Stimulated activated CD4-positive, alpha-beta T cell treated with anti-CD3 and anti-CD28 coated beads, Interleukin-4, amount 100 ng/mL, for 48 hours (primary cell): ENCODE measurements around the gene GPC1.
"Not testable (repeated sequence)": the region's sequence is repeated elsewhere in the genome, so short reads cannot be mapped to it uniquely, and the experiment has no call there.

Experiments used
- DNase-seq, 2 donors: peaks; one replicate each; pipeline ENCODE4 v3.0.0-alpha.2; 2020; ENCODE audit warnings: low read depth in 2 of 2

GPC1 gene

GRCh38 chr2:240467149-240467642 lies 31.7 kb downstream of the GPC1 start:
- no peak for DNase-seq

- no peak for DNase-seq
Observed at GRCh38 chr2:240467659-240468302, 32.3 kb downstream of the GPC1 start.

- no peak for DNase-seq
Observed at GRCh38 chr2:240468303-240469238, 33.1 kb downstream of the GPC1 start.

DNA sequence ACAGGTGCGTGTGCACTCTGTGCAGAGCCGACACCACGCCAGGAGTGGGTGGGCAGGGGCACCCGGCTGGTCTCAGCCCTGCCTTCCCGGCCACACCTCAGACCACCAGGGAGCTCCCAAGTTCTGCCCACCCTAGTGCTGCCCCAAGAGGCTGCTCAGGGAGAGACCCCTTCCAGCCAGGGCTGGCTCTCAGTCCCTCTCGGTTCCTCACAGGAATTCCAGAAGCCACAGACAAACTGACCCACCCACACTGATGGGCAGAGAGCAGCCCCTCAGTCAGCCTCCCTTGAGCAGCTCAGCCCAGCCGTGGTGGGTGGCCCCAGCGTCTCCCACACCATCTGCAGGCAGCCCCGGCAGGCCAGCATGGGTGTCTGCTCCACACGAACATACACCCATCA lies 33.8 kb downstream of the GPC1 start:
- DNase-seq: no peak

- DNase-seq: no peak
Observed at GRCh38 chr2:240469740-240470139, 34.3 kb downstream of the GPC1 start.

DNA sequence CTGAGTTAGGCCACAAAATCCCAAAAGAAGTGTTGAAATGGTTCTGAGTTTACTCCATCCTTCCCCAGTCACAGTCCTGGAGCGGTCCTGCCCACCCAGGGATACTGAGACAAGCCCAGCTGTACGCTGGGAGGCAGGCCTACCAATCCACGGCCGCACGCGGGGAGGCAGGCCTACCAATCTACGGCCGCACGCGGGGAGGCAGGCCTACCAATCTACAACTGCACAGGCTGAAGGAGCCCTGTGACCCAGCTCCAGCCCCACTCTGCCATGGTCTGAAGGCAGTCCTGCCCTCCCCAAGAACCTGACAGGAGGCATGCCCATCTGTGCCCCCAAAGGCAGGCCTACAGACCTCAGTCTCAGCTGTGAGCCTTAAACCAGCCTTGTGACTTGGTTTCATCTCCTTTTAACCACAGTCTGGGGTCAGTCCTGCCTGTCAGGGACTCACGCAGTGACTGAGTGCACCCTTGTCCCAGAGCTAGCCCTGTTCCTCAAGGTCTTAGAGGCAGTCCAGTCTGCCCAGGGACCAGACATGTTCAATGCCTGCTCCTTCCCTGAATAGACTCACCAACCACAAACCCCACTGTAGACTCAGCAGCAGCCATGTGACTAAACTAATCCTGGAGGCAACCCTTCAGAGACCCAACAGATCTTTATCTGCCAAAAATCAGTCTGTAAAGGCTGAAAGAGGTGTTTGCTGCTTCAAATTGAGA lies 36.8 kb downstream of the GPC1 start:
- DNase-seq: no peak

DNA sequence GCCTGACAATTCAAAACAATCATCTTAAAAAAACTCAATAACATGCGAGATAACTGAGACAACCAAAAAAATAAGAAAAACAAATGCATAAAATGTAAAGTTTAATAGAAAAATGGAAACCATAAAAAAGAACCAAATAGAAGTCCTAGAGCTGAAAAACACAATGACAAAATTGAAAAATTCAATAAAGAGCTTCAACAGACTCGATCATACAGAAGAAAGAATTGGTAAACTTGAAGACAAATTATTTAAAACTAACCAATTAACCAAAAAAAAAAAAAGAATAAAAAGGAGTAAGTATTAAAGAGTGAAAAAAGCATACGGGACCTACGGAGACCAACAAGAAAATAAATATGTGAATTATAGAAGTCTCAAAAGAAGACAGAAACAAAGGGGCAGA lies 37.7 kb downstream of the GPC1 start:
- no peak for DNase-seq

DNA sequence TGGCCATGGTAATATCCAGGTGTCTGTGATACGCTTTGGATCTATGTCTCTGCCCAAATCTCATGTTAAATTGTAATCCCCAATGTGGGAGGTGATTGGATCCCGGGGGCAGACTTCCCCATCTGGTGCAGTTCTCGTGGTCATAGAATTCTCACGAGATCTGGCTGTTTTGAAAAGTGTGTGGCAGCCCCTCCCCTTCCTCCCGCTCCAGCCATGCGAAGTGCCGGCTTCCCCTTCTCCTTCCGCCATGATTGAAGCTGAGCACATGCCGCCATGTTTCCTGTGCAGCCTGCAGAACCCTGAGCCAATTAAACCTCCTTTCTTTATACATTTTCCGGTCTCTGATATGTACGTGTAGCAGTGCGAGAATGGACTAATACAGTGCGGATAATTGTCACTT lies 42.5 kb downstream of the GPC1 start:
- DNase-seq: no peak

DNA sequence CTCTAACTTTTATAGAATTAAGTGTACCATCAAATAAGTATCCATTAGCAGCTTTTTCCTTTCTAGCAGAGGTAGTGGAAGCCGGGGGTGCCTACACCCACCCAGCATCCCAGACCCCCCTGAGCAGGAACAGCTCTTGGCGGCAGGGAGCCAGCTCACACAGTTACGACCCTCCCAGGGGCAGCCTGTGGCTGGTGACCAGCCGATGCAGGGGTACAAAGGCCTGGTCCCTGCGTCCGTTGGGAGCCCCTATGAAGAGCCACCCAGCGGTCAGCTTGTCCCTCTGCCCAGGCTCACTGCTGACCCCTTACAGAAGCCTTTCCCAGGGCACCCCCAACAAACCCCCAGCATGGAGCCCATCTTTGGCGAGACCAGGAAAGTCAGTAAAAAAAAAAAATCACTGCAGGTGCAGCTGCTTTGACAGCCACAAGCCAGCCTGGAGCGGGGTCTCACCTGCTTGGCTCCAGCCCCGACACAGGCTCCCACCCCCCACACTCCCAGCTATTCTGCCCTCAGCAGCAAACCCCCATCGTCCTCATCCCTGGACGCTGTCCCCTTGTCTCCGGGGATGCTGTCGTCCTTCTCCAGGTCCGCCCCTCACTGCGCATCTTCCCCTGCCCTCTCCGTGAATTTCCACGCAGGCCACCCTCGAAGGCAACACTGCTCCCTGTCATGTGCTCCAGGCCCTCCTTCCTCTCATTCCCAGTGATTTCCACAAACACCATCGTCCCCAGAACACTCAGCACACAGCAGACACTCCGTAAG lies 43.1 kb downstream of the GPC1 start:
- DNase-seq: no peak

DNA sequence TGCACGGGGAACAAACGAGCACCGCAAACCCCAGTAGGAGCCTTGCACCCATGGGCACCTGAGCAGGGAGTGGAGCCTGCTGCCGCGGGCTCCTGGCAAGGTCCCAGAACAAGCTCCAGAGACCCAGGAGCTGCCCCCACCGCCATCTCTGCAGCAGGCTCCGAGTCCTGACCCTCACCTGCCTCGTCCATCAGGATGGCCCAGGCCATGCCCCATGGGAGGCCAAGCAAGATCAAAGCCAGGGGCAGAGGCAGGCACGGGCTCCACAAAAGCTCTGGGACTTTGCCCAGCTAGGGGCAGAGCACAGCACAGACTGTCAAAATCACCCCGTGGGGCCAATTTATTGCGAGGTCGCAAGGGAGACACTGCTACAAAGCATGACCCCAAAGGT lies 43.6 kb downstream of the GPC1 start:
- DNase-seq: no peak

GRCh38 chr2:240480834-240481623 lies 45.6 kb downstream of the GPC1 start:
- DNase-seq: no peak

GRCh38 chr2:240481720-240482119 lies 46.3 kb downstream of the GPC1 start:
- no peak for DNase-seq

DNA sequence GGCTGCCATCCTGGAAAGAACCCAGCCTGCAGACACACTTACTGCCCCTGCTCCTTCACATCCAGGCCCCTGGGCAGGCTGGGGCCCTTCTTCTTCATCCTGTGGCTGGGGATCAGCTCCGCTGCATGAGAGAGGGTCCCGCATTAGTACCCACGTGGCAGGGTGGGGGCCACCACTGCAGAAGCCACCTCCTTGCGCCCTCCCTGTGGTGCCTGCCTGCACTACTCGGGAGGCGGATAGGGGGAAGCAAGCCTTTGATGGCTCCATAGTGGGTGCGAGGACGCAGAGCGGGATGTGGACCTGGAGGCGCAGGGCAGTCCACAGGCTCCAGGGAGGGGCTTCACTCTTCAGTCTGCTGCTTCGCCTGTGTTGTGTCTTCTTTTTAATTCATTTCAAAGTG lies 46.7 kb downstream of the GPC1 start:
- DNase-seq: no peak

GRCh38 chr2:240491483-240491882 lies 56.0 kb downstream of the GPC1 start:
- DNase-seq: no peak

- DNase-seq: no peak
Observed at GRCh38 chr2:240494194-240494793, 58.8 kb downstream of the GPC1 start.

- not testable (repeated sequence) for DNase-seq
Observed at GRCh38 chr2:240494942-240495341, 59.5 kb downstream of the GPC1 start.

DNA sequence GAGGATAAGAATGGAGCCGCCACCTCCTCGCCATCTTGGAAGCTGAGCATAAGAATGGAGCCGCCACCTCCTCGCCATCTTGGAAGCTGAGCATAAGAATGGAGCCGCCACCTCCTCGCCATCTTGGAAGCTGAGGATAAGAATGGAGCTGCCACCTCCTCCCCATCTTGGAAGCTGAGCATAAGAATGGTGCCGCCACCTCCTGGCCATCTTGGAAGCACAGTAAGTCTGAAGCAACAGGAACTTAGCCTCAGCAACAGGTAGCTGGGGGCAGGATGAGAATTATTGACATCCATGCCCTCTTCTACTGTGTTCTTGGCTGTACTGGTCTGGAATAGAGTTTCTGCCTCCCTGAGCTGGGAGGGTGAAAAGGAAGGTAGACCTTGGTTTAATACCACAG lies 61.6 kb downstream of the GPC1 start:
- not testable (repeated sequence) for DNase-seq

GRCh38 chr2:240498171-240498957 lies 62.9 kb downstream of the GPC1 start:
- no peak for DNase-seq

- DNase-seq: no peak
Observed at GRCh38 chr2:240498958-240499260, 63.4 kb downstream of the GPC1 start.
